ENCODE data around the gene PRKAG2. TPM values are rescaled to one million over a fixed set of nuclear protein-coding genes. Genes with fewer than 3 reads are reported as not detected.

PRKAG2 gene
- polyA plus RNA-seq, 3 donors = 29.2 to 59.8 (median 30.9) TPM

DNA sequence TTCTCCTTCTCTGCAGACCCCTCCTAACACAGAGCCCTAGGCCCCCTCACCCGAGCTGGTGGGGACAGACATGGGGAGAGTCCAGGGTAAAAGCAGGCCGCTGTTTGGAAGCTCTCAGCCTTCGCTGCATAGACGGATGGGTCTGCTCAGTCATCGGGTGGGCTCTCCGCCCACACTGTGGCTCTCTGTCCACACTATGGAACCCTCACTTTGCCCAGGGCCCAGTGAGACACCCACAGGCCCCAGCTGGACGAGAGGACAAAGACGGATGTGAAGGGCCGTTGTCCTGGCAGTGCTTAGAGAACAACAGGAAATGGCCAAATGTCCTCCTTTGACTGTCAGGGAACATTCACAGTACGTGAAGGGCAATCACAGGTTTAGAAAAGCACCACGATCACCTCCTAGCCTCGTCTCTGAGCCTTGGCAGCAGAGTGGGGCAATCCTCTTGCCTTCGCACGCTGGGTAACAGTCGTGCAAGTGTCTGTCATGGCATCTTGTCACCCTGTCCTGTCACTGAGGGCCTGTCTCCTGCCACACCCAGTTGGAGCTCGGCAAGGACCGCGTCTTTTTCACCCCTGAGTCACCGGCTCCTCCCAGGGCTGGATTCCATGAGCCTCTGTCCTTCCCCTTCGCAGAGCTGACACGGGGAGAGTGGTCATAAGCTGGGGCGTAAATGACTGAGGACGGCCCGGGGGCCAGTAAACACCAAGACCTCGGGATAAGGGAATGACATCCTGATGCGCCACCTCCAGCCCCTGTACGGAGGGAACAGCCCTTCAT, 80.6 kb downstream of the PRKAG2 start:
- H3K9me3 ChIP-seq (replicated peaks in 1 of 2; ENCODE audit: control insufficient read depth in 1 of 2, insufficient read depth in 1 of 2, low read length in 2 of 2) = no peaks in the 10 kb centered on the region
- H2AFZ ChIP-seq (ENCODE audit: insufficient read depth, low read depth, low read length, poor library complexity, severe bottlenecking) = no peak overlapping the region
- WGBS (ENCODE audit: insufficient coverage) = 54% methylated on average over 22 of the region's 27 CpGs
- H3K27me3 Mint-ChIP-seq (ENCODE audit: low read depth in 3 of 3) = peaks cover 0 to 3% (median 0%) of the 10 kb centered on the region in 3 donors
- no peak overlapping the region for H3K4me3 ChIP-seq (replicated peaks in 1 of 3; ENCODE audit: low read depth in 2 of 3, low read length in 3 of 3)
- H3K36me3 Mint-ChIP-seq = peaks cover 31 to 36% of the 10 kb centered on the region in 2 donors
- H3K4me2 ChIP-seq (replicated peaks; ENCODE audit: extremely low read depth, low read length, poor library complexity, severe bottlenecking) = no peak overlapping the region
- intact Hi-C loops (cut with micrococcal nuclease) = loop anchor here (2.0 to 5.0 kb wide), 4 partner anchors 49 to 126 kb away; no protein-coding TSS in a partner anchor
- H3K9ac ChIP-seq (ENCODE audit: insufficient read depth, low read length, poor library complexity, severe bottlenecking) = peak overlapping the region; percentile 91
- peak overlapping the region; percentile 99 to 100 (median 99) for H3K27ac Mint-ChIP-seq
- H3K27me3 ChIP-seq (ENCODE audit: control insufficient read depth in 2 of 2, insufficient read depth in 2 of 2, low read length in 2 of 2) = no peaks in the 10 kb centered on the region
- peak overlapping the region; percentile 94 to 99 for H3K27ac ChIP-seq (ENCODE audit: low read depth in 1 of 2, low read length in 2 of 2)
- H3K9me3 Mint-ChIP-seq = no peaks in the 10 kb centered on the region
- TF ChIP-seq CTCF (IDR thresholded peaks at IDR 0.05) = no peak
- peaks cover 19% of the 10 kb centered on the region for H4K20me1 ChIP-seq (ENCODE audit: insufficient read depth, low read length)
- H3K4me1 Mint-ChIP-seq = peaks cover 66% of the 10 kb centered on the region
- peaks cover 4 to 10% of the 10 kb centered on the region in 2 donors for H3K36me3 ChIP-seq (replicated peaks in 1 of 2; ENCODE audit: control insufficient read depth in 1 of 2, insufficient read depth in 2 of 2, low read length in 2 of 2)
- peak; percentile 97 to 99 (median 98) for DNase-seq
- peaks cover 62% of the 10 kb centered on the region for H3K79me2 ChIP-seq (ENCODE audit: insufficient read depth, low read length)
- peak overlapping the region in 1 of 2 donors; percentile 37 for H3K4me3 Mint-ChIP-seq
- H3K4me1 ChIP-seq (ENCODE audit: control insufficient read depth in 1 of 2, insufficient read depth in 2 of 2, low read length in 2 of 2) = peaks cover 59 to 62% of the 10 kb centered on the region in 2 donors

GRCh38 chr7:151795168-151795811, 81.6 kb downstream of the PRKAG2 start:
- Mint-ChIP-seq H3K36me3 (peaks cover 32 to 36% of the 10 kb centered on the region in 2 donors), H3K4me1 (peaks cover 71% of the 10 kb centered on the region), H3K27me3 (ENCODE audit: low read depth in 3 of 3) (peaks cover 0 to 3% (median 0%) of the 10 kb centered on the region in 3 donors), H3K27ac (peak overlapping the region; percentile 81 to 99 (median 94)), H3K9me3 (no peaks in the 10 kb centered on the region), H3K4me3 (no peak overlapping the region)
- Histone ChIP-seq H3K4me3 (replicated peaks in 1 of 3; ENCODE audit: low read depth in 2 of 3, low read length in 3 of 3) (no peak overlapping the region), H3K9ac (ENCODE audit: insufficient read depth, low read length, poor library complexity, severe bottlenecking) (peak overlapping the region; percentile 63), H3K4me2 (replicated peaks; ENCODE audit: extremely low read depth, low read length, poor library complexity, severe bottlenecking) (no peak overlapping the region), H3K4me1 (ENCODE audit: control insufficient read depth in 1 of 2, insufficient read depth in 2 of 2, low read length in 2 of 2) (peaks cover 59 to 67% of the 10 kb centered on the region in 2 donors), H3K9me3 (replicated peaks in 1 of 2; ENCODE audit: control insufficient read depth in 1 of 2, insufficient read depth in 1 of 2, low read length in 2 of 2) (no peaks in the 10 kb centered on the region), H3K27ac (ENCODE audit: low read depth in 1 of 2, low read length in 2 of 2) (peak overlapping the region in 1 of 2 donors; percentile 99), H4K20me1 (ENCODE audit: insufficient read depth, low read length) (peaks cover 25% of the 10 kb centered on the region), H2AFZ (ENCODE audit: insufficient read depth, low read depth, low read length, poor library complexity, severe bottlenecking) (no peak overlapping the region), H3K79me2 (ENCODE audit: insufficient read depth, low read length) (peaks cover 61% of the 10 kb centered on the region), H3K36me3 (replicated peaks in 1 of 2; ENCODE audit: control insufficient read depth in 1 of 2, insufficient read depth in 2 of 2, low read length in 2 of 2) (peaks cover 4 to 17% of the 10 kb centered on the region in 2 donors), H3K27me3 (ENCODE audit: control insufficient read depth in 2 of 2, insufficient read depth in 2 of 2, low read length in 2 of 2) (no peaks in the 10 kb centered on the region)
- intact Hi-C loops (cut with micrococcal nuclease) = loop anchor here (5.0 kb wide), 3 partner anchors 48 to 127 kb away; no protein-coding TSS in a partner anchor
- no peak for TF ChIP-seq CTCF (IDR thresholded peaks at IDR 0.05)
- 97% methylated on average over 9 of the region's 20 CpGs for WGBS (ENCODE audit: insufficient coverage)
- DNase-seq = peak; percentile 71 to 87 (median 75)
